IPS DF 19.7 (cell line): Measurements from ENCODE around the gene TMEM222.

Experiments used
- DNase-seq: peaks from one replicate; pipeline ENCODE4 v3.0.0-alpha.2; 2013; ENCODE audit warnings: low read depth, low spot score

TMEM222 gene

DNA sequence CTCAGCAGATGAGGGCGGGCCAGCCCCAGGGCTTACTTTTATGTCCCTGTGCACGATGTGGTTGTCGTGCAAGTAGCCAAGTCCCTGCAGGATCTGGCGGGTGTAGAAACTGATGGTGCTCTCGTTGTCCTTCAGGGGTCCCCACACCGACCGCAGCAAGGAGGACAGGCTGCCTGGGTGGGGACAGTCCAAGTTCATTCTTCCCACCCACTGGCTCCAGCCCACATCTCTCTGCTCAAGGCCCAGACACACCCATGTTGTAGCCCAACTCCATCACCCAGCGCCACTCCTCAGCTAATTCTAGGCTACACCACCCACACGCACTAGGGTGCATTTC lies 37.8 kb downstream of the TMEM222 start:
- no peak for DNase-seq

DNA sequence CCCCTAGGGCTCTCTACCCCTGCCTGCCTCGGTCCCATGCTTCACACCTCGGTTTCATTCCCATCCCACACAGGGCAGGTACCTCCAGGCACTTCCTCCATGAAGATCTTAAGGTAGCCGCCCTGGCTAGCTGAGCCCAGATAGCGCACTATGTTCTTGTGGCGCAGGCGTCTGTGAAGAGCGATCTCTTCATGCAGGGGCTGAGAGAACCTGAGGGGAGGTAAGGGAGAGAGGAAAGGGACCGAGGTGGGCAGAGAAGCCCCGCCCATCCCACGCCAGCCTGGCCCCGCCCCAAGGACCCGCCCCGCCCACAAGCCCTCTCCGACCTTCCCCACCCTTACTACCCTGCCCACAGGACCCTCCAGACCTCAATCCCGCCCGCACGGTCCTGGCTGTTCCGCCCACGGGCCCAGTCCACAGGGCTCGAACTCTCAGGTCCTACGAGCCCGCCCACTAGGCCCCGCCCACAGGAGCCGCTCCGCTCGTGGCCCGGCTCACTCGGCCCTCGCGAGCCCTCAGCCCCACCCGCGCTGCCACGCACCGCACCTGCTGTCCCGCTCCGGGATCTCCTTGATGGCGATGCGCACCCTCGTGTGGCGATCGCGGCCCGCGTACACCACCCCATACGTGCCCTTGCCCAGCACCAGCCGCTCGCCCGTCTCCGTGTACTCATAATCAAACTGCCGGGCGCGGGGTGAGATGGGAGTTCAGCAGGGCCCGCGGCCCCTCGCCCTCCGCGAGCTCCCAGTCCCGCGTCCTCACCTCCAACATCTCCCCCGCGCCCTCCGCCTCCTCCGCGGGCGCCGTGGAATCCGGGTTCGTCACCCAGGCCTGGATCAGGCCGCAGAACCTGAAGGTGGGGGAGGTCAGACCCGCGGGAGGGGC lies 38.4 kb downstream of the TMEM222 start:
- DNase-seq, result no peak

DNA sequence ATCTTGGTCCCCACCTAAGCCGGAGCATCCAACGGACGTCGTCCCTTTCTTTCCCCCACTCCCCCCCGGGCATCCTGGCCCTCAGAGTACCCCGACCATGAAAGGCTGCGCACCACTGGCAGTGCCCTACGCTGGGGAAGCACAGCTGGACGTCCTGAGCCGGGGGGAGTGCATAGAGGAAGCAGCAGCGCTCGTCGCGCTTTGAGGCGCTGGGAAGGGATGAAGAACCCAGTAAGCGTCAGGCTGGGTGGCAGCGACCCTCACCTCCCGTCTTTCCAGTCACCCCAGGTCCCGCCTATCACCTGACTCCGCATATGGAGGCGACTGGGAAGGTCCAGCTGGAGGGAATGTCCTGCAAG lies 39.1 kb downstream of the TMEM222 start:
- no peak for DNase-seq

DNA sequence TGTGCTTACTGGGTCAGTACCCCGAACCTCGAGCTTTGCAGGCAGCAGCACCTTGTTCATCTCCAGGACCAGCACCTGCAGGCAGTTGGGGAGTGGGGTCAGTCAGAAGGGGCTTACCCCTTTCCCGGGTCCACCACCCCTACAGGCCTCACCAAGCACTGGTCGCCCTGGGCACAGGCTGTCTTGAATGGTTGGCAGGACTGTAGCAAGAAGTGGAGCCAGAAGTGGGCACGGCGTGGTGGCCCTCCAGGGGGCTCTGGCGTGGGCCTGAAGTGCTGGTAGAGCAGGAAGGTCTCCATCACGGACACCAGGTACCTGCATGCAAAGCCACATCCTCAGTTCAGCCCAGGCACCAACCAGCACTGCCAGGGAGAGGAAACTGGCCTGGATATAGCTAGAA lies 39.6 kb downstream of the TMEM222 start:
- no peak for DNase-seq

DNA sequence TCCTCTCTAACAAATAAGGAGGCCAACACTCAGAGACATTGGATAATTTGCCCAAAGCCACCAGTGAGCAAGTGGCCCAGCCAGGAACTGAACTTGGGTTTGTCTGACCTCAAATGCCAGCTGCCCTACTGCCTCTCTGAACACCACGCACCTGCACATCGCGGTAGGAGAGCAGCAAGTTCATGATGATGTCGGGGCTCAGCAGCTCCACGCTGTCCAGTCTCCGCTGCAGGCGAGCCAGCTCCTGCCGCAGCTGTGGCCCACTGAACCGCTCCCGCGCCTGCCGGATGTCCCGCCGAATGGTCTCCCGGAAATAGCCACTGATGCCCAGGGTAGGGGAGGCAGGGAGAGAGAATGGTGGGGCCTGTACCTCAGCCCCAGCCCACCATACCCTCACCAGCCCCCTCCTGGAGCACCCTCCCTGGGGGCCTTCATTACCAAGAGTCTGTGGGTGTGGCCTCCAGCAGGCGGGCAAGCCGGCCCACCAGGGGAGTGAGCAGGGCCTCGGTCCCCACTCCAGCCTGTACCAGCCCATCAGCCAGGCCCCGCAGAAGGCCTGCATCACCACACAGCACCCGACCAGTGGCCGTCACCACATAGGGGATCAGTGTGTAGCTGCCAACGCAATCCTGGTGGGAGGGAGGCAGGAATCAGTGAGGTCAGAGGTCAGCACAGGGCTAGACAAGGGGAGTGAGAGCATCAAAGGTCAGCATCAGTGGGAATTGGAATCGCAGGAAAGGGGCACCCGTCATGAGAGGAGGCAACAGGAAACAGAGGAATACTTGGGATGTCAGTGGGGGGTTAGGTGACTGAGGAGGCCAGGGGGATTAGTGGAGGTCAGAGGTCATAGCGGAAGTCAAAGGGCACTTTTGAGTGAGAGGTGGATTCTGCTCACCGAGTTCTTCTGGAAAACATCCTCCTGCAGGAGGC lies 42.1 kb downstream of the TMEM222 start:
- DNase-seq, result no peak

DNA sequence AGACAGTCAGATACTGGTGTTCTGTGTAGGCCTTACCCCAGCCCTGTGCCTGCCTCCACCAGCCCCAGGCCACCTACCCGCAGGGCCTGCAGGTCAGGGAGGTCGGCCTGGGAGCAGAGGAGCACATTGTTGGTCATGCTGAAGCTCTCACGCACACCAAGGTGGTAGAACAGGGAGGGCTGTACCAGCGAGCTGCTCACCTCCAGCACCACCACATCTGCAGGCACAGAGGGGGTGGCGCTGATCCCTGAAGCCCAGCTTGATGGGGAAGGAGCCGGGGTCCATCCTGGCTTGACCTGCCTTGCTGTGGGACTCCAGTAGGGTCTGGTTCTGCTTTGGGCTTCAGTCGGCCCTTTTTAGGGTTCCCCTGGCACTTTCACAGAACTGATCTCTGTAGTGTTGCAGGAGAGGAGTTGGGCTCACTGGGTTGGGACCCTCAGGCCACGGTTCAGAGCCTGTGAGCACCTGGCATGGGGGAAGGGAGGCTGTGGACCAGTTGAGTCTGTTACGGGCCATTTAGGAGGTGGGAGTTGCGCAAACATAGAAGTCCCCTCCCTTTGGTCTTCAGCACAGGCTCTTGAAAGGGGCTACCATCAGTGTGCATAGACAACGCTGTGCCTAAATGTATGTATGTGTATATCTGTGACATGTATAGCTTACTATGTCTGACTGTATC lies 42.9 kb downstream of the TMEM222 start:
- DNase-seq, result no peak

DNA sequence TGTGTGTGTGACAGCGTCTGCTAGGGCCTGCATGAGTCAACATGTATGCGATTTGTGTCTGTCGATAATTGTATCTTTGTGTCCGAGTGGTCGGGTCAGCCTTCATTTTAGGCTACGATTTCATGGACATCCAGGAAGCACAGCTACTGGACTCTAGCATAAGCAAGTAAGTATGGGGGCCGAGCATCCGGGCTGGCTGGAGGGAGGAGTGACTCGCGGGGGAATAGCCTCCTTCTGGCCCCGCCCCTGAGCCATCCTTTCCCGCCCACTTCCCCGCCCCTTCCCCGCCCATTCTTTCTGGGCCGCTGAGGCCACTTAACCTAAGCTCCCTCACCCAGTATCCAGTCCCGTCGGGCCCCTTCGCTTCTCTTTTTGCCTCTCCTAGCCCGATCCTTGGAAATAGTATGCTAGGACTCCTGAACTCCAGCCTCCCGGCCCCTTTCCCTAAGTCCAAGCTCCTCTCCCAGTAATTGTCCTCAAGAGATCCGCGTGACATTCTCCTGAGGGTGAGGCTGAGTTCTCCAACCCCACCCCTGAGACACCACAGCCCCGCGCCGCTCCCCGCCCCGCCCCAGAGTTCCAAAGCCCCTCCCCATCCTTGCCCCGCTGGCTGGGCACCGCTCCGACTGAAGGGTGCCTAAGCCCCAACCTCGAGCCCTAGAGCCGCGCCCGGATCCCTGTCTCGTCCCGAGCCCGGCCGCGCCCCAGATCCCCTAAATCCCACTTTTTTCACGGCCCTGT lies 43.6 kb downstream of the TMEM222 start:
- no peak for DNase-seq

DNA sequence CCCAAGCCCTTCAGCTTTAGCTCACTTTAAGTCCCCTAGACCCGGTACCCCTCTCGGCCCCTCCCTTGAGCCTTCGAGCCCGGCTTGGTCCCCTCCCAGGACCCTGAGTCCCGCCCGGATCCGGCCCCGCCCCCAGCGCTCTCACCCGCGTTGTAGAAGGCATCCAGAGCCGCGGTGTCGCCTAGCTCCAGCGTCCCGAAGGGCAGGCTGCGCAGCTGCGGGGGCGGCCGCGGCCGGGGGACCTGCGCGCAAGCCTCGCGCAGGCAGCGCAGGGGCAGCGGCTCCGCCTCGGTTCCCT lies 44.1 kb downstream of the TMEM222 start:
- no peak for DNase-seq

DNA sequence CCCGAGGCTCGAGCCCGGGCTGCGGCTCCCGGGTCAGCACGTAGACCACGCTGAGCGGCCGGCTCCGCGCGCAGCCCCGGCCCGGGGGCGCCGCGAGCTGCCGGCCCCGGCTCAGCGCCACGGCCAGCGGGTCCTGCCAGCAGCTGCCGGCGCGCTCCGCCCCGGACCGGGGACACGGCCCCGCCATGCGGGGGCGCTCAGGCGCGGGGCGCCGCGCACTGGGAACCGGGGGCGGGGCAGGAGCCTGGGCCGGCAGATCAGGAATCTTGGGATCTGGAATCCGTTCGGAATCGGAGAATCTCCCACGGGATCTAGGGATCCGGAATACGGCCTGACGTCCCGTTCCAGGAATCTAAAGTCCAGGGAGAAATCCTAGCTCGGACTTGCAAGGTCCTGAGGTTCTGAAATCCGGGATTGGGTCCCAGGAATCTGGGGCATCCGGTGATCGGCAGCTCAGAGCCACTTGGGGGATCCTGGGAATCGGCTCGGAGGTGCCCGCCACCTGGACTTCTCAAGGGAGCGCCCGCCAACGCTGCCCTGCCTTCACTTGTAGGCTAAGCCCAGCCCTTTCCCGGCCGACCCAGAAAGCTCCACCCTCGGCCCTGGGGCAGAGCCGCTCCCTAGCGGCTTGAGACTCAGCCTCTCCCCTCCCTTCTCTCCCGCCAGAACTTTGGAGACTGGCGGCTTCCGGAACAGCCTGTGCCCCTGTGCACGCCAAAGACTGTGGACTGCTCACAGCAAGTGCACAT lies 44.6 kb downstream of the TMEM222 start, which contains the start of gene MAP3K6:
TSS of gene MAP3K6 (minus strand) at position 551 of the 749 bp plus-strand sequence. CDS start at position 187, 364 bp downstream.
- DNase-seq, result no peak

DNA sequence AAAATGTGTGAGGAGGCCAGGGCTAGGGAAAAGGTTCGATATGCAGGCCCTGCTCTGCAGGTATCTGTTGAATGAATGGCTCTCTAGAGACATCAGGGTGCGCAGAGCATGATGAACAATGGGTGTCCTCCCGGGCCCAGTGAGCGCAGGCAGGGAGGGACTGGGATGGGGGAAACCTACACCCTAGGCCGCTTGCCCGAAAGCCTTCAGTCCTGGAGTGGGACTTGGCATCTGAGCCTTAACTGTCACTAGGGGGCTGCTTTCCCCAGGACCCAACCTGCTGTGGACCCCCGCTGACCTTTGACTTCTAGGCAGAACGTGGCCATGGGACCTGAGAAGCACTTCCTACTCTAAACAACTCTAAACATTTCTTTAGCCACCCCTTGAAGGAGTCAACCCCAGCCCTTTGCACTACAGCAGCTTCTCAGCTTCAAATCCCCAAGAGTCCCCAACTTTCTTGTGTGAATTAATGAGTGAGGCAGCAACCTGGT lies 45.2 kb downstream of the TMEM222 start:
- DNase-seq, result no peak

DNA sequence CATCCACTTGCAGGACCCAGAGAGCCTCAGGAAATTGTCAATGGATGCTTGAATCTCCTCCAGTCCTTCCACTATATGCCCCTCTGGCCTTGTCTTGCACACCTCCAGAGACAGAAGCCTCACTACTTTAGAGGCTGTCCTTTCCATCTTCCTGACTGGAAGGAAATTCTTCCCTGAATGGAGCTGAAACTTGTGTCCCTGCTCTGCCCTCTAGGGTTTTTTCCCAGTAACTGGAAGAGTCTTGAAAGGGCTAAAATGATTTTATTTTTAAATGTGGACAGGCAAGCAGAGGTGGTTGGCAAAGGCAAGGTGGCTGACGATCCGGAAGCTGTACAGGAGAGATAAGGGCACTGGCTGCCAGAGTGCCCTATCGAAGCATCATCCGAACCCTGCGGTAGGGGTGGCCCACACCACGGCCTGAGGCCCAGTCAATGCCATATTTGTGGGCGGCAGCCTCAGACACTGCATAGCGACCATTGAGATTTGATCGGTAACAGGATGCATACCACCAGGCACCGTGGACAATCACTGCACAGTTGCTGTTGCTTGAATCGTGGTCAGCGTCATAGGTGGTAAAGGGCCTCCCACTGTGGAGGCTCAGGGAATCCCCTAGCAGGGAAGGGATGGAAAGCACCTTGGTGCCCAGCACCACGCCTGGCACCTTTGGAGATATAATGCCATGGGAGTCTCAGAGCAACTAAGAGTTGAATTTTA lies 47.1 kb downstream of the TMEM222 start:
- DNase-seq, result no peak

DNA sequence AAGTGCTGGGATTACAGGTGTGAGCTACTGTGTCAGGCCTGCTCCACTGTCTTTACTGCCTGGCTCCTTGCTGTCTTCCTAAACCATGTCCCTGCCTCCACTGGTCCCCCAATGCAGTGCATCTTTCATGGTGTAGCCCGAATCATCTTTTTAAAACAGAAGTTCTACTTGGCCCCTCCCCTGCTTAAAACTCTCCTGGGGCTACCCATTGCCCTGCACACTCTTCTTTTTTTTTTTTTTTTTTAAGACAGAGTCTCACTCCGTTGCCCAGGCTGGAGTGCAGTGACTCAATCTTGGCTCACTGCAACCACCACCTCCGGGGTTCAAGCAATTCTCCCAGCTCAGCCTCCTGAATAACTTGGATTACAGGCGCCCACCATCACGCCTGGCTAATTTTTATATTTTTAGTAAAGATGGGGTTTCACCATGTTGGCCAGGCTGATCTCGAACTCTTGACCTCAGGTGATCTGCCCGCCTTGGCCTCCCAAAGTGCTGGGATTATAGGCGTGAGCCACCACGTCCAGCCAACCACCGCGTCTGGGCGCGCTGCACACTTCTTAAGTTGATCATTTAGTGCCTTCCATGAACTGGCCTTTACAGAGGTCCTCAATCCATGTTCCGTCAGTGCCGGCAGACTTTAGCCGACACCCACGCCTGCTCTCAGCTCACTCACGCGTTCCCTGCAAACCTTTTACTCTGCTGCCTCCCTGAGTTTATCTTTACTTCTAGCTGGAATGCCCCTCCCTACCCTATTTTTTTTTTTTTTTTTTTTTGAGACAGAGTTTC lies 50.3 kb downstream of the TMEM222 start:
- no peak for DNase-seq

DNA sequence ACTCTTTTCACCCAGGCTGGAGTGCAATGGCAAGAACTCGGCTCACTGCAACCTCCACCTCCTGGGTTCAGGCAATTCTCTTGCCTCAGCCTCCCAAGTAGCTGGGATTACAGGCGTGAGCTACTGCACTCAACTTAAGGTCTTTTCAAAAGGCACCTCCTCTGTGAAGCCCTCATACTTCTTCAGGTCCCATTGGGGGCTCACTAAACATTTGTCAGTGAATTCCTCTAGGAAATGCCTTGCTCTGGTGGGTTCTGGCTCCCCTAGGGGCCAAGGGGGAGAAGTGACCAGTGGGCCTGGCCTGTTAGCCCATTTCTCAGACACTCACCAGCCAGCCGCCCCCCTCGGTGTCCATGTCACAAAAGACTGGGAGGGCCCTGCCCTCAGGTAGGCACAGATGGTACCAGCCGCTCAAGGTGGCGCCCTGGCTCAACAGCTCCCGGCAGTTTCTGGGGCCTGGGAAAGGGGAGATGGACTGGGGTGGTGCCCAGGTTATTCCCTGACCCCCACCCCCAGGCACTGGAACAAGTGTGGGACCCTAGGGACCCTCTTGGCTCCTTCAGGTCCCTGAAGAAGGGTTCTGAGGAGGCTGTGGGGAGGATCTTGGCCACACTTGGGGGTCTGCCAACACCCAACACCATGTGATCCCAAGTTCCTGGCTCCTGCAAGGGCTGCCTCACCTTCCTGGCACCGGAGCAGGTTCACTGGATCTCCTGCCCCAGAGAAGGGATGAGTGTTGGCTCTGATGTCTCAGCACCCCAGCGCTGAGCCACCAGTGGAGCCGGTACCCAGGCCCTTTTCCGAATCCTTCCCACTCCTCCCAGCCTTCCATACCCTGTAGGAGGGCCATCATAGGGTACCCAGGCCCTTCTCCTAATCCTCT lies 51.1 kb downstream of the TMEM222 start:
- DNase-seq, result no peak

DNA sequence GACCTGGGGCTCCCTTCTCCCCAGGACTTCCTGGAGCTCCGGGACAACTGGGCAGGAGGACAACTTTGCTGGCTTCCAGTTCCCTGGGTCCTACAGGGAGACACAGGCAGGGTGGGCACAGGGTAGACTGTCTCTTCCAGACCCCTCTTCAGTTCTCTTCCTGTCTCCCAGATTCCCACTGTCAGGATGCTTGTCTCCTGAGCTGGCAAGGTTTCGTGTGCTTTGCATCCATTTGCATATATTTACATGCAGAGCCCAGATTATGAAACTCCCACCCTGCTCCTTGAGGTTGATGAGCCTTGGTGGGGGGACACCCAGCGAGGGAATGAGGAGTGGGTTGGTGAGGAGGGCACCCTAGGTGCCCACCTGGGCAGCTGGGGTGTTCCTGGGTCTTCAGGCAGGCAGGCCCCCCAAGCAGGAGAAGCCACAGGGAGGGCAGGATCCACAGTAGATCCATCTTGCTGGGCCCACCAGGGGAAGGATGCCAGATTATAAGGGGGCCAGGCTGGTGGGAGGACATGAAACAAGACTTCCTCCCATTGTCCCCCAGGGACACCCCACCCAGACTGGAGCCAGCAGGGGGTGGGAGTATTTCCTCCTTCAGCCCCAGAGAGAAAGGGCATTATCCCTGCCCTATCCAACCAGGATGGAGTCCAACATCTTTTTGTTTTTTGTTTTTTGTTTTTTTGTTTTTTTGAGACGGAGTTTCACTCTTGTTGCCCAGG lies 52.6 kb downstream of the TMEM222 start, which contains the start of gene FCN3:
TSS of gene FCN3 (minus strand) at position 463 of the 725 bp plus-strand sequence. CDS start at position 457, 6 bp downstream.
- no peak for DNase-seq

DNA sequence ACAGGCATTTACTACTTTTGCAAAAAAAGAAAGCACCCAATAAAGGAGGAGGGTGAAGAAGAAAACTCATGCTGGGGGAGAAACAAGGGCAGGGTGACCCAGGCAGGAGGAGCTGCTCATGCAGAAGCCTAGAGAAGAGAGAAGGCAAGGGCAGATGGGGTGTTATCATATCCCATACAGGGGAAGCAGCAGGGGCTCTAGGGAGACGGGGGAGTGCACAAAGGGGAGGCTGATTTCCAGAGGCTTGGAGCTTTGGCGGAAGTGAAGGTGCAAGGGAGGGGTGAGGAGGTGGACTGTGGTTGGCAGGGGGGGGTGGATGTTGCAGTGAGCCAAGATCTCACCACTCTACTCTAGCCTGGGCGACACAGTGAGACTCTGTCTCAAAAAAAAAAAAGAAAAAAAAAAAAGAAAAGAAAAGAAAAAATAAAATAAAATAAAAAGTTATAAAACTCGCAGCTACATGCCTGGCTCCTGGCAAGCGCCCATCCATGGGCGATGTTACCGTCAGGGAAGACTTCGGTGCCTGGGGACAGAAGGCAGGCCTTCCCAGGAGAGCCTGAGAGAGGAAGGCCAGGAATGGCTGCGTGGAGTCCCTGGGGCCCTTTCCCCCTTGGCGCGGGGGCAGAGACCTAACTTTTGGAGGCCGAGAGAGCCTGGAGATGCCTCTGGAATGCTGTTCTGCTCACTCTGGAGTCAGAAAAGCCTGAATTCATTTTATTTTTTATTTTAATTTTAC lies 56.0 kb downstream of the TMEM222 start:
- DNase-seq, result no peak

DNA sequence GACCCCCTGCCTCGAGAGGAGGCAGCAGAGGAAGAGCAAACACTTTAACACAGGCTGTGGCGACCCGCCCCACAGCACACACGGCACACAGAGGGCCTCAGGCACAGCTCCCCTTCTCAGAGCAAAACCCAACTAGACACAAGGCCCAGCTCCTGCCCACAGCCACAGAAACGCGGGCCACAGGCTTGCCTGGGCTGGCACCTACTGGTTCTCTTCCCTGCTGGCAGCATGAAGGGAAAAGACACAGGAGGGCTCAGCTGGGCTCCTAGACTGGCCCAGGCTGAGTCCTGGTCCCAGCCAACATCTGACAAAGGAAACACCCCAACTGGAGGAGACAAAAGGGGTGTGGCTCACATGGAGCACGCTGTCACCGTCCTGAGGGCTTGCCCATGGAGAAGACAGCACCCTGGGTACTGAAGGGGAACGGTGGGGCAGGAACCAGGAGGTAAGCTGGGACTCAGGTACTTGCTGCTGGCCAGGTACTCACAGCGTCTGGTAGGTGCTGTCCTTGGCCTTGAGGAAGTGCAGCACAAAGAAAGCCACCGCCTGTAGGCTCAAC lies 57.7 kb downstream of the TMEM222 start:
- DNase-seq, result no peak
